GM19023 (cell line): ENCODE measurements around the gene ASB3.
"Not testable (repeated sequence)": the region's sequence is repeated elsewhere in the genome, so short reads cannot be mapped to it uniquely, and the experiment has no call there.

Source experiments
- ATAC-seq: cut with Tn5 transposase; IDR thresholded peaks from one replicate; pipeline ENCODE4 v1.9.1; 2021; ENCODE audit warnings: mild to moderate bottlenecking, moderate library complexity; ENCODE audit not compliant: unreplicated experiment

The ASB3 gene

DNA sequence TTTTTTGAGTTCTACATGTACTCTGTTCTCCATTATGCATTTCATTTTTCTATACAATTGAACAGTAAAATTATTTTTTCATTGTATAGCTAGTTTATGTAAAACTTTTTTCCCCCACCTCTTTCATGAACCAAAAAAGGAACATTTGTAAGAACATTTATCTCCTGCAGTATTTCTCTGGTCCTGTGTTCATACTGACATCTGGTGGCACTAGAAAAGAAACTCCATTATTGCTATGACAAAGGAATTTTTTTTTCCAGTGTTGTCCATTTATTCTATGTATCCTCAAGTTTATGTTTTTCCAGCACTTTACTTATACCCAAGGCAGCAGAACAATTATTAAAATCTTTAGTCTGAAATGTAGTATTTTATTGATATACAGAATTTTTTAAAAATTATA lies 46.6 kb downstream of the ASB3 start:
- ATAC-seq = no peak

DNA sequence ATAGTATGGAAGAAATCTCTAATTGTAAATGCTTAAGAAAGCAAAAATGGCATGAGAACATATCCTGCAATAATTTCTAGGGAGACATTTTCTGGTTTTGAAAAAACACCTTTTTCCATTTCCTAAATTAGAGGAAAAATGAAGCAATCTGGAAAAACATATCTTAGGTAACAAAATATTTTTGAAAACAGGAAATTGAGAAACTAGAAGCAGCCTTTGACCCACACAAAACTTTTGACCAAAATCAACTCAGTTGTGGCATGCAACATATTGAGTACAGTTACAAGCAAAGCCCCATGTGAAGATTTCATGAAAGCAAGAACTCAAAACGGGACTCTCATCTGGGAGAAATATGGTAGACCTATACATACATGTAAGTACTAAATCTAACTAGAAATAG lies 47.7 kb downstream of the ASB3 start:
- ATAC-seq = no peak

- ATAC-seq = no peak
Observed at GRCh38 chr2:53737091-53737490, 49.7 kb downstream of the ASB3 start.

GRCh38 chr2:53729143-53729762 lies 57.5 kb downstream of the ASB3 start:
- ATAC-seq = no peak

- ATAC-seq = no peak
Observed at GRCh38 chr2:53727921-53728320, 58.8 kb downstream of the ASB3 start.

- ATAC-seq = no peak
Observed at GRCh38 chr2:53725662-53726061, 61.1 kb downstream of the ASB3 start.

DNA sequence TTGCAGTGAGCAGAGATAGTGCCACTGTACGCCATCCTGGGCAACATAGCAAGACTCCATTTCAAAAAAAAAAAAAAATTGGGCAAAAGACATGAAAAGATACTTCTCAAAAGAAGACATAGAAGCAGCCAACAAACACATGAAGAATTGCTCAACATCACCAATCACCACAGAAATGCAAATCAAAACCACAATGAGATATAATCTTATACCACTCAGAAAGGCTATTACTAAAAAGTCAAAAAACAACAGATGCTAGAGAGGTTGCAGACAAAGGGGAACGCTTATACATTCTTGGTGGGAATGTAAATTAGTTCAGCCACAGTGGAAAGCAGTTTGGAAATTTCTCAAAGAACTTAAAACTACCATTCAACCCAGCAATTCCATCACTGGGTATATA lies 62.2 kb downstream of the ASB3 start:
- no peak for ATAC-seq

GRCh38 chr2:53720944-53721343 lies 65.8 kb downstream of the ASB3 start:
- not testable (repeated sequence) for ATAC-seq

- ATAC-seq = no peak
Observed at GRCh38 chr2:53715568-53715967, 71.2 kb downstream of the ASB3 start.

DNA sequence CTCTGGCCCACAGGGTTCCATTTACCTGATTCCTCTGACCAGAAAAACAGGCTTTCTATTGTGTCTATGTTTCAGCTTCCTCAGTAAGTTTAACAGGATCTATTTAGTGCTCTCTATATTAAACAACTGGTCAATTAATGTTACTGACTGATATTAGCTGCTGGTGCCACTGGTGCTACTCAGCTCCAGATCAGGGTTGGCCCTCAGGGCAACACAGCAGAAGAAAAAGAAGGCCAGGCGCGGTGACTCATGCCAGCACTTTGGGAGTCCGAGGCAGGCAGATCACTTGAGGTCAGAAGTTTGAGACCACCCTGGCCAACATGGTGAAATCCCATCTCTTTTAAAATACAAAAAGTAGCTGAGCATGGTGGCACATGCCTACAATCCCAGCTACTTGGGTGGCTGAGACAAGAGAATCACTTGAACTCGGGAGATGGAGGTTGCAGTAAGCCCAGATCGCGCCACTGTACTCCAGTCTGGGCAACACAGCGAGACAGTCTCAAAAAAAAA lies 75.4 kb downstream of the ASB3 start:
- ATAC-seq = no peak

GRCh38 chr2:53708988-53709387 lies 77.8 kb downstream of the ASB3 start:
- no peak for ATAC-seq

- no peak for ATAC-seq
Observed at GRCh38 chr2:53701221-53701620, 85.5 kb downstream of the ASB3 start.

DNA sequence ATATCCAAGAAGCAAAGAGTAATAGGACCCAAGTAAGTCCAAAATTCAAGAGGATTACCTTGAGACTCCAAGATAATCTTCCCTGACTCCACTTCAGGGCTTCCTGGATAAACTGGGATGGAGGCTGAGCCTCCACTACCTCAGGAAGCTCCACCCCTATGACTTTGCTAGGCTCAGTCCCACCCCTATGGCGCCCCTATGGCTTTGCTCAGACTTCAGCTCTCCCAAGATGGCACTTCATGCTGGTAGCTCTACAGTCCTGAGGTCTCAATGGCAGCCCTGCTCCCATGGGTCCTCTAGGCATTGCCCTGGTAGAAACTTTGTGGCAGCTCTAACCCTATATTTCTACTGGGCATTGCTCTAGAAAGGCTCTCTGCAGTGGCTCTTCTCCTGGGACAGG lies 89.1 kb downstream of the ASB3 start:
- ATAC-seq = no peak

DNA sequence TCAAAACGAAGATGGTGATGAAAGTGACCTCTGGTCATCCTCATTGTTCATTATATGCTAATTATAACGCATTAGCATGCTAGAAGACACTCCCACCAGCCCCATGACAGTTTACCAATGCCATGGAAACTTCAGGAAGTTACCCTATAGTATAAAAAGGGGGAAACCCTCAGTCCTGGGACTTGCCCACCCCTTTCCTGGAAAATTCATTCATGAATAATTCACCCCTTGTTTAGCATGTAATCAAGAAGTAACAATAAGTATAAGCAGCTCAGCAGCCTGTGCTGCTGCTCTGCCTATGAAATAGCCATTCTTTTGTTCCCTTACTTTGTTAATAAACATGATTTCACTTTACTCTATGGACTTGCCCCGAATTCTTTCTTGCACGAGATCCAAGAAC lies 89.7 kb downstream of the ASB3 start:
- no peak for ATAC-seq

DNA sequence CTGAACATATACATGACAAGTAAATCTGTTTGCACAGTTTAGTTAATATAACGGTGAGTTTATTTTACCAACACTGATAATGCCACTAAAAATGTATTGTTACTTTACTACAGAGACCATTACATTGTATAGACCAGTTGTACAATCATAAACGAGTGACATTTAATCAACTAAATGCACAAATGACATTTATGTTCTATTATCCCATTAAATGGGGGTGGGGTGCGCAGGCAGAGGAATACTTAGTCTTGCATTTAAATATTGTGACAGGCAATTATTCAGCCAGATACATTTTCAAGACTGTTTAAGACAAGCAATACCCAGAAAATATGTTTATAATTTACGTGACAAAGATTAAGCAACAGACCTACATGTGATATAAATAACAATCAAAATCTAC lies 91.2 kb downstream of the ASB3 start:
- no peak for ATAC-seq

GRCh38 chr2:53694096-53694771 lies 92.5 kb downstream of the ASB3 start:
- ATAC-seq = no peak

GRCh38 chr2:53690876-53691275 lies 95.9 kb downstream of the ASB3 start:
- ATAC-seq = no peak

DNA sequence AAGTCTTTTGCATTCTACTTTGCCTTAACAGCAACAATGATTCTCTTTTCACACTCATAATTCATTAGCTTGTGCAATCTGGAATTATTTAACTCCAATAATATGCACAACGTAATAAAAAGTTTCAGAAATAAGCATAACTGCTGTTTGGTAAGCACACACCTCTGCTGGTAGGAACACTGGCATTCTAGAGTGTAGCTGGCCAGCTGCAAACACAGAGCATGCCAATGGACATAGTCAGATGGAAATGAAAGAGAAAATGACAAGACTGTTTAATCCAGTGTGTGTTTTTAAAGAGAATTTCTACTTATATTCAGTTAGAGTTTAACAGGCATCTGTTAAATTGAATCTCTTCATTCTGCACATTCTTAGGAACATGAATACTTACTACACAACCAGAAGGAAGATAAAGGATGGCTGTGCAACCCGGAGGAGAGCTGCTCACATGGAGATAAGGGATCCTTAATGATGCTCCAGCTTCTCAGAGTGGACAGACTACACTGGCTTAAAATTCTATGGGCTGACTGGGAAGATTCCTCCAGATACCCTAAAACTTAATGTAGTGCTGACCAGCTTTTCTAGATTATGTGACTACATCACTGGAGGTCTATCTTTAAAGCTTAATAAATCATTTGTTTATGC lies 113.8 kb downstream of the ASB3 start:
- ATAC-seq = no peak

DNA sequence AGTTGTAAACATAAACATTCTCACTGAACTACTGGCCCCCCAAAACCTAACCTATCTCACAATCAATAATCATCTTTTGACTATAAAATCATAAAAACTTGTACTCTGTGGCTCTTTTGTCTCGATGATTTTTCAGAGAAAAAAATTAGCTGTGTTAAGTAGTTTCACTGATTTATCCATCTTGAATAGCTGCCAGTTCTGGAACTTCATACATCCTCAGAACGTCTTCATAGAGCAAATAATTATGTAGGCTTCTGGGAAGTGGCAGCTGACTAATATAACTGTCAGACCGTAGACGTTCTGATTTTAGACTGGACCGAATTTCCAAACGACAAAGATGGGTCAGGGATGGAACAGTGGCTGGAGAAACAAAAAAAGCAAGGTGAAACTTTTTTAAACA lies 116.4 kb downstream of the ASB3 start:
- ATAC-seq = no peak

GRCh38 chr2:53668624-53669026 lies 118.1 kb downstream of the ASB3 start:
- no peak for ATAC-seq

DNA sequence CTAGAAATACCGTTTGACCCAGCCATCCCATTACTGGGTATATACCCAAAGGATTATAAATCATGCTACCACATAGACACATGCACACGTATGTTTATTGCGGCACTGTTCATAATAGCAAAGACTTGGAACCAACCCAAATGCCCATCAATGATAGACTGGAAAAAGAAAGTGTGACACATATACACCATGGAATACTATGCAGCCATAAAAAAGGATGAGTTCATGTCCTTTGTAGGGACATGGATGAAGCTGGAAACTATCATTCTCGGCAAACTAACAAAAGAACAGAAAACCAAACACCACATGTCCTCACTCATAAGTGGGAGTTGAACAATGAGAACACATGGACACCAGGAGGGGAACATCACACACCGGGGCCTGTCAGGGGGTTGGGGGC lies 119.6 kb downstream of the ASB3 start:
- ATAC-seq = not testable (repeated sequence)

DNA sequence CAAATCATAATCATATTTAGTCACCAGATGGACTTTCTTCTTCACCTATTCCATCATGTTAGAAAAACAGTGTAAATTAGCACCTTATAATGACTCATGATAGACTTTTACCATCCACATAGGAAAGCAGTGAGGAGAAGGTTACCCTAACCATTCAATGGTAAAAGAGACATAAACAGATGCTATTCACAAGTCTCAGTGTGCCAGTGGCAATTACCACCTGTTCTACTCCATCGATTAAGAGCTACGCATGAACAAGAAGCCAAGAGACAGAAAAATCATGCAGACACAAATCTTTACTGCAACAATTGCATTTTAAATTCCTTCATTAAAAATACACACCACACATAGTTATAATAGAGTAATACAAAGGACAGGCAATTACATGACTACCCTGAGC lies 125.9 kb downstream of the ASB3 start:
- no peak for ATAC-seq
